Measurements from ENCODE around the gene IRGQ. TPM values are rescaled to one million over a fixed set of nuclear protein-coding genes. Genes with fewer than 3 reads are reported as not detected.

Gene IRGQ
- total RNA-seq, 1 experiment from 2014 or later = 24.1 TPM

- Histone ChIP-seq H3K79me1 (ENCODE audit: insufficient read depth, low read depth, low read length, poor library complexity, severe bottlenecking) (no peaks in the 10 kb centered on the region), H4K8ac (replicated peaks; ENCODE audit: insufficient read length, low read depth, low read length) (no peak overlapping the region), H3K23me2 (ENCODE audit: insufficient read length, low read depth, low read length, poor library complexity, severe bottlenecking) (no peaks in the 10 kb centered on the region), H3K79me2 (ENCODE audit: insufficient read depth, low read length) (no peaks in the 10 kb centered on the region), H4K20me1 (ENCODE audit: control insufficient read depth, insufficient read depth, insufficient read length) (no peaks in the 10 kb centered on the region), H2BK5ac (ENCODE audit: insufficient read length, low read length) (no peak overlapping the region), H3K27me3 (ENCODE audit: insufficient read depth, low read length) (no peaks in the 10 kb centered on the region), H3T11ph (ENCODE audit: low read length) (no peak overlapping the region), H2AFZ (ENCODE audit: low read length) (no peak overlapping the region), H4K5ac (ENCODE audit: insufficient read length, low read depth, low read length) (no peak overlapping the region), H3K9me3 (ENCODE audit: control insufficient read depth, low read depth, low read length) (no peaks in the 10 kb centered on the region), H3K4me2 (ENCODE audit: insufficient read depth, insufficient read length, low read length) (no peak overlapping the region), H2BK12ac (ENCODE audit: insufficient read length, low read depth, low read length) (no peak overlapping the region), H3K14ac (ENCODE audit: insufficient read depth, low read length) (no peak overlapping the region), H3K4me1 (ENCODE audit: insufficient read depth, low read length) (no peaks in the 10 kb centered on the region), H3K18ac (ENCODE audit: insufficient read length, low read depth, low read length) (no peak overlapping the region), H3K9ac (ENCODE audit: extremely low read depth, insufficient read length, low read length) (no peak overlapping the region), H2AK5ac (ENCODE audit: insufficient read length, low read length) (no peak overlapping the region), H3K27ac (ENCODE audit: insufficient read length, low read depth, low read length) (no peak overlapping the region), H3K56ac (ENCODE audit: insufficient read length, low read depth, low read length) (no peak overlapping the region), H4K91ac (ENCODE audit: insufficient read length, low read depth, low read length) (no peak overlapping the region), H2BK120ac (ENCODE audit: low read depth, low read length, poor library complexity, severe bottlenecking) (no peak overlapping the region), H2BK20ac (ENCODE audit: low read depth, low read length, poor library complexity, severe bottlenecking) (no peak overlapping the region), H3K4ac (ENCODE audit: low read depth, low read length) (no peak overlapping the region), H3K23ac (ENCODE audit: insufficient read length, low read depth, low read length) (no peak overlapping the region), H2BK15ac (ENCODE audit: low read depth, low read length) (0 out of 2 replicates have a peak overlapping the region, but pooled peaks have one; percentile 17)
- no CpG with 5 or more reads among the region's 3 CpGs for WGBS (ENCODE audit: extremely low coverage, insufficient read length, low lambda C conversion rate)
- Mint-ChIP-seq H3K9me3 (no peaks in the 10 kb centered on the region), H3K4me3 (no peak overlapping the region), H3K27ac (no peak overlapping the region), H3K36me3 (ENCODE audit: insufficient read depth in 1 of 3, low read depth in 3 of 3) (peaks cover 28 to 79% (median 64%) of the 10 kb centered on the region in 3 experiments), H3K27me3 (ENCODE audit: low read depth) (no peaks in the 10 kb centered on the region), H3K4me1 (no peaks in the 10 kb centered on the region)
- no peak for DNase-seq
- TF ChIP-seq CTCF (conservative IDR thresholded peaks at IDR 0.05) = no peak
These were observed 49.4 kb downstream of the IRGQ start for GRCh38 chr19:43546581-43546980.
